NCI-H524 (cell line): ENCODE measurements around the gene PEDS1.
A peak's percentile ranks its signal among the peaks of the same experiment; 100 is the strongest.
"Not testable (repeated sequence)": the region's sequence is repeated elsewhere in the genome, so short reads cannot be mapped to it uniquely, and the experiment has no call there.

Experiments
- DNase-seq, 2 experiments: peaks; one replicate each; lab custom pipeline; 2025; lab: John Stamatoyannopoulos, UW

Gene PEDS1

GRCh38 chr20:50153500-50154377 lies at the start of gene PEDS1:
Gene PEDS1, minus strand, starts transcription at chr20:50153723. Its CDS starts 86 bp downstream, at chr20:50153637.
- peak; percentile 25 to 87 for DNase-seq

- DNase-seq, result no peak
These were observed 49.2 kb upstream of the PEDS1 start for GRCh38 chr20:50202677-50203076.

- not testable (repeated sequence) for DNase-seq
These were observed 48.2 kb upstream of the PEDS1 start for GRCh38 chr20:50201710-50202109.

- DNase-seq, result no peak
These were observed 47.1 kb upstream of the PEDS1 start for GRCh38 chr20:50200482-50201104.

GRCh38 chr20:50199703-50200102 lies 46.2 kb upstream of the PEDS1 start:
- no peak for DNase-seq

GRCh38 chr20:50198716-50199115 lies 45.2 kb upstream of the PEDS1 start:
- DNase-seq, result no peak

GRCh38 chr20:50198180-50198666 lies 44.7 kb upstream of the PEDS1 start:
- DNase-seq, result no peak

- no peak for DNase-seq
These were observed 44.1 kb upstream of the PEDS1 start for GRCh38 chr20:50197463-50198179.

GRCh38 chr20:50196896-50197295 lies 43.4 kb upstream of the PEDS1 start:
- no peak for DNase-seq

- peak in 1 of 2 experiments; percentile 35 for DNase-seq
These were observed 42.7 kb upstream of the PEDS1 start for GRCh38 chr20:50196248-50196647.

- DNase-seq, result no peak
These were observed 42.1 kb upstream of the PEDS1 start for GRCh38 chr20:50195524-50196120.

GRCh38 chr20:50194831-50195523 lies 41.5 kb upstream of the PEDS1 start:
- peak in 1 of 2 experiments; percentile 22 for DNase-seq

GRCh38 chr20:50194422-50194830 lies 40.9 kb upstream of the PEDS1 start:
- DNase-seq, result no peak

- DNase-seq, result no peak
These were observed 40.4 kb upstream of the PEDS1 start for GRCh38 chr20:50193836-50194421.

GRCh38 chr20:50193199-50193835 lies 39.8 kb upstream of the PEDS1 start:
- no peak for DNase-seq

- peak; percentile 57 to 77 for DNase-seq
These were observed 39.1 kb upstream of the PEDS1 start for GRCh38 chr20:50192364-50193198.

GRCh38 chr20:50191544-50192363 lies 38.2 kb upstream of the PEDS1 start:
- peak; percentile 52 to 64 for DNase-seq

- peak in 1 of 2 experiments; percentile 48 for DNase-seq
These were observed 37.6 kb upstream of the PEDS1 start for GRCh38 chr20:50191065-50191543.
